Measurements from ENCODE around the gene CALCOCO2.
"Not testable (repeated sequence)": the region's sequence is repeated elsewhere in the genome, so short reads cannot be mapped to it uniquely, and the experiment has no call there.

The CALCOCO2 gene

GRCh38 chr17:48820936-48821335, 9.9 kb upstream of the CALCOCO2 start:
- DNase-seq (ENCODE audit: low read depth), result not testable (repeated sequence)

GRCh38 chr17:48825446-48826381, 5.1 kb upstream of the CALCOCO2 start:
- no peak for DNase-seq (ENCODE audit: low read depth)

GRCh38 chr17:48831549-48831883, 681 bp downstream of the CALCOCO2 start:
- DNase-seq (ENCODE audit: low read depth), result no peak

- no peak for DNase-seq (ENCODE audit: low read depth)
Observed at GRCh38 chr17:48834973-48835372, 4.1 kb downstream of the CALCOCO2 start.

GRCh38 chr17:48835971-48836370, 5.1 kb downstream of the CALCOCO2 start:
- DNase-seq (ENCODE audit: low read depth), result no peak

GRCh38 chr17:48837458-48837857, 6.6 kb downstream of the CALCOCO2 start:
- not testable (repeated sequence) for DNase-seq (ENCODE audit: low read depth)

- DNase-seq (ENCODE audit: low read depth), result no peak
Observed at GRCh38 chr17:48840441-48840840, 9.6 kb downstream of the CALCOCO2 start.

GRCh38 chr17:48841395-48841831, 10.6 kb downstream of the CALCOCO2 start:
- peak; percentile 70 for DNase-seq (ENCODE audit: low read depth)

- DNase-seq (ENCODE audit: low read depth), result peak; percentile 53
Observed at GRCh38 chr17:48842746-48843145, 11.9 kb downstream of the CALCOCO2 start.

- peak; percentile 75 for DNase-seq (ENCODE audit: low read depth)
Observed at GRCh38 chr17:48843187-48843900, 12.5 kb downstream of the CALCOCO2 start.

GRCh38 chr17:48850792-48851323, 20.0 kb downstream of the CALCOCO2 start:
- no peak for DNase-seq (ENCODE audit: low read depth)

- DNase-seq (ENCODE audit: low read depth), result no peak
Observed at GRCh38 chr17:48854774-48855476, 24.1 kb downstream of the CALCOCO2 start.

GRCh38 chr17:48856122-48856821, 25.4 kb downstream of the CALCOCO2 start:
- no peak for DNase-seq (ENCODE audit: low read depth)

GRCh38 chr17:48860034-48860433, 29.2 kb downstream of the CALCOCO2 start:
- DNase-seq (ENCODE audit: low read depth), result no peak

- no peak for DNase-seq (ENCODE audit: low read depth)
Observed at GRCh38 chr17:48860456-48860855, 29.6 kb downstream of the CALCOCO2 start.

GRCh38 chr17:48868916-48869500, 38.2 kb downstream of the CALCOCO2 start:
- no peak for DNase-seq (ENCODE audit: low read depth)

GRCh38 chr17:48869821-48870318, 39.0 kb downstream of the CALCOCO2 start:
- no peak for DNase-seq (ENCODE audit: low read depth)

GRCh38 chr17:48871035-48871550, 40.3 kb downstream of the CALCOCO2 start:
- no peak for DNase-seq (ENCODE audit: low read depth)

- no peak for DNase-seq (ENCODE audit: low read depth)
Observed at GRCh38 chr17:48871551-48872351, 40.9 kb downstream of the CALCOCO2 start.

- DNase-seq (ENCODE audit: low read depth), result not testable (repeated sequence)
Observed at GRCh38 chr17:48872409-48872808, 41.6 kb downstream of the CALCOCO2 start.
